HL-60 (cell line): ENCODE data around the gene BEST1.

Experiments
- DNase-seq, 2 experiments: peaks; one replicate each; pipeline ENCODE4 v3.0.0-alpha.2; 2010 to 2020; ENCODE audit warnings: low read depth in 1 of 2, low spot score in 1 of 2
- H3K27ac ChIP-seq: fragments of 250-450 bp; sonication (Bioruptor Pico); replicated peaks from 2 replicates; pipeline ENCODE4 v1.5.1; 2020; ENCODE audit warnings: mild to moderate bottlenecking, moderate library complexity
- H3K27me3 ChIP-seq: fragments of 250-450 bp; sonication (Bioruptor Pico); 2 replicates; pipeline ENCODE4 v1.5.1; 2021; ENCODE audit warnings: mild to moderate bottlenecking, moderate library complexity; ENCODE audit not compliant: insufficient read depth, poor library complexity, severe bottlenecking
- H3K4me3 ChIP-seq: replicated peaks from 2 replicates; pipeline ENCODE4 v1.5.1; 2011; ENCODE audit warnings: mild to moderate bottlenecking, control low read depth, low read length; ENCODE audit not compliant: insufficient read depth
- GABPA ChIP-seq: IDR thresholded peaks from 2 replicates; pipeline ENCODE4 v1.6.1; 2012; ENCODE audit warnings: low read depth
- POLR2AphosphoS5 ChIP-seq: IDR thresholded peaks from 2 replicates; pipeline ENCODE4 v1.6.1; 2012; ENCODE audit warnings: low read depth
- SPI1 ChIP-seq: IDR thresholded peaks from 2 replicates; pipeline ENCODE4 v1.6.1; 2012; ENCODE audit warnings: low read depth, mild to moderate bottlenecking, borderline replicate concordance
- TF ChIP-seq, protein P1 (sequence below): IDR thresholded peaks from 2 replicates; pipeline ENCODE4 v1.6.1; 2012; ENCODE audit warnings: low read depth; ENCODE audit not compliant: insufficient replicate concordance
- TF ChIP-seq, protein P2 (sequence below): IDR thresholded peaks from one replicate; pipeline ENCODE4 v1.5.1; 2011; ENCODE audit warnings: low read length, control low read depth, inconsistent platforms; ENCODE audit not compliant: insufficient read depth

BEST1 gene

DNA sequence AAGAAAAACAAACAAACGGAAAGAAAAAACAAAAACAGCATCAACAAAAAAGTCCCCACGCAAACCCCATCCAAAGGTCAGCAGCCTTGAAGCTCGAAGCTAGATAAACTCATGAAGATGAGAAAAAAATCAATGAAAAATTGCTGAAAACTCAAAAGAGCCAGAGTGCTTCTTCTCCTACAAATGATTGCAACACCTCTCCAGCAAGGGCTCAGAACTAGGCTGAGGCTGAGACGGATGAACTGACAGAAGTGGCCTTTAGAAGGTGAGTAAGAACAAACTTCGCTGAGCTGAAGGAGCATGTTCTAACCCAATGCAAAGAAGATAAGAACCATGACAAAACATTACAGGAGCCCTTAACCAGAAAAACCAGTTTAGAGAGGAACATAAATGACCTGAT, 35.7 kb downstream of the BEST1 start:
- TF ChIP-seq POLR2AphosphoS5 = no peak
- TF ChIP-seq, protein P1, sequence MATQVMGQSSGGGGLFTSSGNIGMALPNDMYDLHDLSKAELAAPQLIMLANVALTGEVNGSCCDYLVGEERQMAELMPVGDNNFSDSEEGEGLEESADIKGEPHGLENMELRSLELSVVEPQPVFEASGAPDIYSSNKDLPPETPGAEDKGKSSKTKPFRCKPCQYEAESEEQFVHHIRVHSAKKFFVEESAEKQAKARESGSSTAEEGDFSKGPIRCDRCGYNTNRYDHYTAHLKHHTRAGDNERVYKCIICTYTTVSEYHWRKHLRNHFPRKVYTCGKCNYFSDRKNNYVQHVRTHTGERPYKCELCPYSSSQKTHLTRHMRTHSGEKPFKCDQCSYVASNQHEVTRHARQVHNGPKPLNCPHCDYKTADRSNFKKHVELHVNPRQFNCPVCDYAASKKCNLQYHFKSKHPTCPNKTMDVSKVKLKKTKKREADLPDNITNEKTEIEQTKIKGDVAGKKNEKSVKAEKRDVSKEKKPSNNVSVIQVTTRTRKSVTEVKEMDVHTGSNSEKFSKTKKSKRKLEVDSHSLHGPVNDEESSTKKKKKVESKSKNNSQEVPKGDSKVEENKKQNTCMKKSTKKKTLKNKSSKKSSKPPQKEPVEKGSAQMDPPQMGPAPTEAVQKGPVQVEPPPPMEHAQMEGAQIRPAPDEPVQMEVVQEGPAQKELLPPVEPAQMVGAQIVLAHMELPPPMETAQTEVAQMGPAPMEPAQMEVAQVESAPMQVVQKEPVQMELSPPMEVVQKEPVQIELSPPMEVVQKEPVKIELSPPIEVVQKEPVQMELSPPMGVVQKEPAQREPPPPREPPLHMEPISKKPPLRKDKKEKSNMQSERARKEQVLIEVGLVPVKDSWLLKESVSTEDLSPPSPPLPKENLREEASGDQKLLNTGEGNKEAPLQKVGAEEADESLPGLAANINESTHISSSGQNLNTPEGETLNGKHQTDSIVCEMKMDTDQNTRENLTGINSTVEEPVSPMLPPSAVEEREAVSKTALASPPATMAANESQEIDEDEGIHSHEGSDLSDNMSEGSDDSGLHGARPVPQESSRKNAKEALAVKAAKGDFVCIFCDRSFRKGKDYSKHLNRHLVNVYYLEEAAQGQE = no peak
- TF ChIP-seq, protein P2, sequence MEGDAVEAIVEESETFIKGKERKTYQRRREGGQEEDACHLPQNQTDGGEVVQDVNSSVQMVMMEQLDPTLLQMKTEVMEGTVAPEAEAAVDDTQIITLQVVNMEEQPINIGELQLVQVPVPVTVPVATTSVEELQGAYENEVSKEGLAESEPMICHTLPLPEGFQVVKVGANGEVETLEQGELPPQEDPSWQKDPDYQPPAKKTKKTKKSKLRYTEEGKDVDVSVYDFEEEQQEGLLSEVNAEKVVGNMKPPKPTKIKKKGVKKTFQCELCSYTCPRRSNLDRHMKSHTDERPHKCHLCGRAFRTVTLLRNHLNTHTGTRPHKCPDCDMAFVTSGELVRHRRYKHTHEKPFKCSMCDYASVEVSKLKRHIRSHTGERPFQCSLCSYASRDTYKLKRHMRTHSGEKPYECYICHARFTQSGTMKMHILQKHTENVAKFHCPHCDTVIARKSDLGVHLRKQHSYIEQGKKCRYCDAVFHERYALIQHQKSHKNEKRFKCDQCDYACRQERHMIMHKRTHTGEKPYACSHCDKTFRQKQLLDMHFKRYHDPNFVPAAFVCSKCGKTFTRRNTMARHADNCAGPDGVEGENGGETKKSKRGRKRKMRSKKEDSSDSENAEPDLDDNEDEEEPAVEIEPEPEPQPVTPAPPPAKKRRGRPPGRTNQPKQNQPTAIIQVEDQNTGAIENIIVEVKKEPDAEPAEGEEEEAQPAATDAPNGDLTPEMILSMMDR = no peak
- TF ChIP-seq SPI1 = no peak
- no peak for TF ChIP-seq GABPA
- H3K4me3 ChIP-seq = no peak overlapping the region
- H3K27ac ChIP-seq = no peak overlapping the region
- no peaks in the 10 kb centered on the region for H3K27me3 ChIP-seq
- DNase-seq = no peak

DNA sequence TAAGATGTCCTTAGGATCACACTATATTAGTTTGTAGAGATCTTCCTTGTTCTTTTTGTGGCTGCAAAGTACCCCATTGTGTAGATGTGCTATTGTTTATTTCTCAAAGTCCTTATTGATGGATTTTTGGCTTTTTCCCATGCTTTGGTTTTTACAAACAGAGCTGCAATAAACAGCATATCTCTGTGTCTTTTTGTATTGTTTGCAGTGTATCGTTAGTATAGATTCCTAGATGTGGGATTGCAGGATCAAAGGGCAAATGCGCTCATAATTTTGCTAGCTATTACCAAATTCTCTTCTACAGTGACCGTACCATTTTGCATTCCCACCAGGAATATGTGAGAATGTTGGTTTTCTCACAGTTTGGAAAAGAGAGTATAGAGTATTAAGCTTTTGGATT, 44.8 kb downstream of the BEST1 start:
- H3K27me3 ChIP-seq = no peaks in the 10 kb centered on the region
- TF ChIP-seq POLR2AphosphoS5 (no peak), SPI1 (no peak), GABPA (no peak)
- TF ChIP-seq, protein P2 = no peak
- TF ChIP-seq, protein P1 = no peak
- no peak overlapping the region for H3K4me3 ChIP-seq
- no peak for DNase-seq
- H3K27ac ChIP-seq = no peak overlapping the region

DNA sequence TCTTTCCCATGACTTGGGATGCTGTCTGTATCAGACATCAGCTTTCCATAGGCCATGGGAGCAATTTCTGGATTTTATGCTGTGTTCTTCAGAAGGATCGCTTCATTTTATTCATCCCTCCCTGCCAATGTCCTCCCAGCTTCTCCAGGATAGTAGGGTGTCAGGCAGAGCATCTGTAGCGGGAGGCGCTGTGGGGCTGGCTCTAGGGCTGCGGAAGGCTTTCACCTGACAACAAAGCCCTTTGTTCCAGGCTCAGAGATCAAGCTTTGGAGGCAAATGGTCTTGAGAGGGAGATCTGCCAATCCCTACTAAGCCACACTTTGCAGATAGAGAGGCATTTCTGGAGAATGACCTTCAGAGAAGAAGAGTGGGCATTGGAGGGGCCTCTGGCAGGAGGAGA, 46.8 kb downstream of the BEST1 start:
- Histone ChIP-seq H3K27ac (no peak overlapping the region), H3K4me3 (no peak overlapping the region), H3K27me3 (no peaks in the 10 kb centered on the region)
- no peak for TF ChIP-seq POLR2AphosphoS5
- no peak for TF ChIP-seq GABPA
- TF ChIP-seq, protein P1 = no peak
- TF ChIP-seq, protein P2 = no peak
- TF ChIP-seq SPI1 = no peak
- no peak for DNase-seq
